Coronary artery (tissue), 2 donors: Measurements from ENCODE around the gene SHE.

ENCODE experiments used
- DNase-seq: peaks from one replicate; pipeline ENCODE4 v3.0.0-alpha.2; 2017; ENCODE audit warnings: low spot score
- H3K27ac ChIP-seq, 2 donors: fragments of 200-600 bp; sonication (generic); one replicate each; pipeline ENCODE4 v1.5.1; 2016 to 2019
- H3K4me3 ChIP-seq: fragments of 200-600 bp; sonication (generic); 2 replicates; pipeline ENCODE4 v1.5.1; 2016; ENCODE audit warnings: mild to moderate bottlenecking, moderate library complexity
- TF ChIP-seq, protein P1 (sequence below): fragments of 200-600 bp; sonication (generic); IDR thresholded peaks from one replicate; pipeline ENCODE4 v1.5.1; 2019; ENCODE audit warnings: antibody characterized with exemption

The SHE gene

DNA sequence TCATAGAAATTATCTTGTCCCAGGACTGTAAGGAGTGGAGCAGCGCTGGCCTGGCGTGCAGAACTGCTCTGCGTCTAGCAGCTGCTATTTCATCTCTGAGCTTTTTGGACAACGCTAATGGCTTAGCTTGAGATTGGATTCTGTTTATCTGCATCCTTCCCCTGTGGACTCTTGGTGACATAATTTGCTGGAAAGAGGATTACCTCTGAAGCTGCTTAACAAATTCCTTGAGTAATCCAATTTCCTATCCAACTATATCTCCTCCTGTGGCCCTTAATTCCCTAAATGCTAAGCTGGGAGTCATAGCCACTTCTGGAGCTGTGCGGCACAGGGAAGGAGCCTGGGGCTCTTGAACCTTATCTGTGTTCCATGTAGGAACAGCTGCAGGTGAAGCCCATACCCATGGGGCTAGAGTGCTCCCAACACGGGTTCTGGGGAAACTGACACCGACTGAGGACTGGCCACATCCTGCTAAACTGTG, 53.8 kb downstream of the SHE start:
- H3K4me3 ChIP-seq: no peak overlapping the region
- no peak overlapping the region for H3K27ac ChIP-seq
- DNase-seq: no peak
- TF ChIP-seq, protein P1, sequence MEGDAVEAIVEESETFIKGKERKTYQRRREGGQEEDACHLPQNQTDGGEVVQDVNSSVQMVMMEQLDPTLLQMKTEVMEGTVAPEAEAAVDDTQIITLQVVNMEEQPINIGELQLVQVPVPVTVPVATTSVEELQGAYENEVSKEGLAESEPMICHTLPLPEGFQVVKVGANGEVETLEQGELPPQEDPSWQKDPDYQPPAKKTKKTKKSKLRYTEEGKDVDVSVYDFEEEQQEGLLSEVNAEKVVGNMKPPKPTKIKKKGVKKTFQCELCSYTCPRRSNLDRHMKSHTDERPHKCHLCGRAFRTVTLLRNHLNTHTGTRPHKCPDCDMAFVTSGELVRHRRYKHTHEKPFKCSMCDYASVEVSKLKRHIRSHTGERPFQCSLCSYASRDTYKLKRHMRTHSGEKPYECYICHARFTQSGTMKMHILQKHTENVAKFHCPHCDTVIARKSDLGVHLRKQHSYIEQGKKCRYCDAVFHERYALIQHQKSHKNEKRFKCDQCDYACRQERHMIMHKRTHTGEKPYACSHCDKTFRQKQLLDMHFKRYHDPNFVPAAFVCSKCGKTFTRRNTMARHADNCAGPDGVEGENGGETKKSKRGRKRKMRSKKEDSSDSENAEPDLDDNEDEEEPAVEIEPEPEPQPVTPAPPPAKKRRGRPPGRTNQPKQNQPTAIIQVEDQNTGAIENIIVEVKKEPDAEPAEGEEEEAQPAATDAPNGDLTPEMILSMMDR: no peak

DNA sequence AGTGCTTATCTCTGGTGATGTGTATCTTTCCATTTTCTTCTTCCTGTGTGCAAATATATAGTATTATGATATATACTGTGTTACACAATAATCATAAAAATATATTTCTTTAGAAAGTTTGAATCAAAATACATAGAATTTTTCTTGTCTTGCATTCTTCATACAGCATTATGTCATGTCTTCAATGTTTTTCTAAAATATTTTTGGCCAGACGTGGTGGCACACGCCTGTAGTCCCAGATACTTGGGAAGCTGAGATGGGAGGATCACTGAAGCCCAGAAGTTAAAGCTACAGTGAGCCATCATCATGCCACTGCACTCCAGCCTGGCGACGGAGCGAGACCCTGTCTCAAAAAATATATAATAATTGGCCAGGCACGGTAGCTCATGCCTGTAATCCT, 55.4 kb downstream of the SHE start:
- no peak overlapping the region for H3K27ac ChIP-seq
- DNase-seq: no peak
- H3K4me3 ChIP-seq: no peak overlapping the region
- TF ChIP-seq, protein P1: no peak

GRCh38 chr1:154446292-154446691, 55.9 kb downstream of the SHE start:
- Histone ChIP-seq H3K4me3 (no peak overlapping the region), H3K27ac (no peak overlapping the region)
- TF ChIP-seq, protein P1: no peak
- DNase-seq: no peak

GRCh38 chr1:154445040-154445472, 57.2 kb downstream of the SHE start:
- DNase-seq: no peak
- no peak overlapping the region for H3K4me3 ChIP-seq
- TF ChIP-seq, protein P1: no peak
- no peak overlapping the region for H3K27ac ChIP-seq

GRCh38 chr1:154443274-154444013, 58.8 kb downstream of the SHE start:
- Histone ChIP-seq H3K27ac (no peak overlapping the region), H3K4me3 (no peak overlapping the region)
- TF ChIP-seq, protein P1: no peak
- no peak for DNase-seq

GRCh38 chr1:154442006-154442740, 60.0 kb downstream of the SHE start:
- TF ChIP-seq, protein P1: peak; percentile 20
- no peak overlapping the region for H3K4me3 ChIP-seq
- DNase-seq: no peak
- H3K27ac ChIP-seq: no peak overlapping the region
